Coronary artery (tissue), 2 donors: ENCODE results near the gene KIAA1586.
"Not testable (repeated sequence)": the region's sequence is repeated elsewhere in the genome, so short reads cannot be mapped to it uniquely, and the experiment has no call there.

Experiments used
- DNase-seq: peaks from one replicate; pipeline ENCODE4 v3.0.0-alpha.2; 2017; ENCODE audit warnings: low spot score
- H3K27ac ChIP-seq, 2 donors: fragments of 200-600 bp; sonication (generic); one replicate each; pipeline ENCODE4 v1.5.1; 2016 to 2019
- H3K4me3 ChIP-seq: fragments of 200-600 bp; sonication (generic); 2 replicates; pipeline ENCODE4 v1.5.1; 2016; ENCODE audit warnings: mild to moderate bottlenecking, moderate library complexity
- TF ChIP-seq, protein P1 (sequence below): fragments of 200-600 bp; sonication (generic); IDR thresholded peaks from one replicate; pipeline ENCODE4 v1.5.1; 2019; ENCODE audit warnings: antibody characterized with exemption

Gene KIAA1586

DNA sequence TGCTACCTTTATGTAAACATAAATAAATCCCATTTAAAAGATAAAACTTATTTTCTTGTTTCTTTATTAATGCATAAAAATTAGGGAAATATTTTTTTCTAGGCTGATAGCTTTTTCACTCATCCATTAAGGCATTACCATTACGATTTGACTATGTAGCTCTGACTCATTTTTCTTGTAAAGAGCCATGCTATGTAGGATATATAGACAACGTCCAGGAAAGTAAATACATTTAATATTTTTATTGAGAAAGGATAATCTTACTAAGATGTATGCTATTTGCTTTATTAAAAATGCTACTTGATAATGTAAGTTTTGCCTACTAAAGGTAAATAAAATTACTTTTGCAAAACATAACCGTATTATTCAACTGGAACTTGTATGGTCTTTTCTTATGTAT lies 19.2 kb upstream of the KIAA1586 start:
- DNase-seq: no peak
- Histone ChIP-seq H3K4me3 (no peak overlapping the region), H3K27ac (no peak overlapping the region)
- TF ChIP-seq, protein P1, sequence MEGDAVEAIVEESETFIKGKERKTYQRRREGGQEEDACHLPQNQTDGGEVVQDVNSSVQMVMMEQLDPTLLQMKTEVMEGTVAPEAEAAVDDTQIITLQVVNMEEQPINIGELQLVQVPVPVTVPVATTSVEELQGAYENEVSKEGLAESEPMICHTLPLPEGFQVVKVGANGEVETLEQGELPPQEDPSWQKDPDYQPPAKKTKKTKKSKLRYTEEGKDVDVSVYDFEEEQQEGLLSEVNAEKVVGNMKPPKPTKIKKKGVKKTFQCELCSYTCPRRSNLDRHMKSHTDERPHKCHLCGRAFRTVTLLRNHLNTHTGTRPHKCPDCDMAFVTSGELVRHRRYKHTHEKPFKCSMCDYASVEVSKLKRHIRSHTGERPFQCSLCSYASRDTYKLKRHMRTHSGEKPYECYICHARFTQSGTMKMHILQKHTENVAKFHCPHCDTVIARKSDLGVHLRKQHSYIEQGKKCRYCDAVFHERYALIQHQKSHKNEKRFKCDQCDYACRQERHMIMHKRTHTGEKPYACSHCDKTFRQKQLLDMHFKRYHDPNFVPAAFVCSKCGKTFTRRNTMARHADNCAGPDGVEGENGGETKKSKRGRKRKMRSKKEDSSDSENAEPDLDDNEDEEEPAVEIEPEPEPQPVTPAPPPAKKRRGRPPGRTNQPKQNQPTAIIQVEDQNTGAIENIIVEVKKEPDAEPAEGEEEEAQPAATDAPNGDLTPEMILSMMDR: no peak

DNA sequence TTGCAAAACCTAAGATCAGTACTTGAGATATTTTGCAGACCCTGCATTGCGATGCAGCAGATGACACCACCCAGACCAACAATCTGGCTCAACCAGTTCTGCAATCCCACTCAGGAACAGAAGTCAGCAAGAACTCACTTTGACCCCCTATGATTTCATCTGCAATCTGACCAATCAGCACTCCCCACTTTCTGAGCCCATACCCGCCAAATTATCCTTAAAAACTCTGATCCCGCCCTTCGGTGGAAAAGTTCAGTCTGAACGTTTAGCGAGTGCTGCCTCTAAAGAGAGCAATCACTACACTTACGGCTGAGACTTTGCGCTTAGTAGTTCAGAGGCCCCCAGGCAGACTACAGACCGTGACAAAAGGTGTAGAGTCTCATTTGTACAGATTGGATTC lies 17.3 kb upstream of the KIAA1586 start:
- TF ChIP-seq, protein P1: no peak
- DNase-seq: no peak

DNA sequence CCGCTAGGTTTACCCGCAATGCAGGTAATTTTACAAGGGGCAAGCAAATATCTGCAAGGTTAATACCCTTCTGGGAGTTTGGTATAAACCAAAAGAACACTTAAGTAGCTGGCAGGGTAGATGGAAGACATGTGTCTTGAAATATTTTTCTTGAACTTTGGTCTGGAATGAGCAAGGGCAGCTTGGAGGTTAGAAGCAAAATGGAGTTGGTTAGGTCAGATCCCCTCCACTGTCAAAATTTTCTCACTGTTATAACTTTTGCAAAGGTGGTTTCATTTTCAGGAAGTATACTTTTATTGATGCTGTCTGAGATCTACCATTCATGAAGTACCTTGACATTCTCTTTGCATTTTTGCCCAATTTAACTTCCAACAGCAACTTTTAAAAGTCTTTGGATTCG lies 13.3 kb upstream of the KIAA1586 start:
- no peak overlapping the region for H3K4me3 ChIP-seq
- no peak overlapping the region for H3K27ac ChIP-seq
- no peak for DNase-seq
- TF ChIP-seq, protein P1: no peak

More for the DNA sequence above, 17.3 kb upstream of the KIAA1586 start:
- H3K4me3 ChIP-seq: no peak overlapping the region
- no peak overlapping the region for H3K27ac ChIP-seq

DNA sequence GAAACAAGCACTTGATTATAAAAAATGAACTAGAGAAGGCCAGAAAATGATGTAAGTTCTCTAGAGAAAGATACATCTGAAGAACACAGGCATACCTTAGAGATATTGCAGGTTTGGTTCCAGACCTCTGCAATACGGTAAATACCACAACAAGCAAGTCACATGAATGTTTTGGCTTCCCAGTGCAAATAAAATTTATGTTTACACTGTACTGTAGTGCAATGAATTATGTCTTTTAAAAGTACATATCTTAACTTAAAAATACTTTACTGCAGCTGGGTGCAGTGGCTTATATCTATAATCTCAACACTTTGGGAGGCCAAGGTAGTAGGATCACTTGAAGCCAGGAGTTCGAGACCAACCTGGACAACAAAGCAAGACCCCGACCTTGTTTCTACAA lies 10.9 kb upstream of the KIAA1586 start:
- H3K4me3 ChIP-seq: no peak overlapping the region
- H3K27ac ChIP-seq: no peak overlapping the region
- TF ChIP-seq, protein P1: no peak
- no peak for DNase-seq

DNA sequence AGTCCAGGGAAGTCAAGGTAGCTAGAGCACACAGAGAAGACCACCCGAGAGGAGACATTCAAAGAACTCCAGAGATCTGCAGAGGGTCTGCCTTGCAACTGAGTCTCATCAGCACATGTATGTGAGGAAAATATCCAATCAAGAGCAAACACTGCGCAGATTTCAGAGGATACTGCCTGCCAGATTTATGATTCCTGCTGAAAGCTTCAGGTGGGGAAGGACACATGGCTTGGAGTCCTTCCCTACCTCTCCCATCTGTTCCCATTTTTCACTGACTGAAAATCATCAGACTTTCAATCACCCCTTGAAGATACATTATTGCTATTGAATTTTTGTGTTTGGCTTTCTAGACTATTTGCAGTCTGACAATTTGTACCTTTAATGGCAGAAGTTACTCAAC lies 7.6 kb upstream of the KIAA1586 start:
- Histone ChIP-seq H3K4me3 (no peak overlapping the region), H3K27ac (no peak overlapping the region)
- no peak for DNase-seq
- TF ChIP-seq, protein P1: no peak

DNA sequence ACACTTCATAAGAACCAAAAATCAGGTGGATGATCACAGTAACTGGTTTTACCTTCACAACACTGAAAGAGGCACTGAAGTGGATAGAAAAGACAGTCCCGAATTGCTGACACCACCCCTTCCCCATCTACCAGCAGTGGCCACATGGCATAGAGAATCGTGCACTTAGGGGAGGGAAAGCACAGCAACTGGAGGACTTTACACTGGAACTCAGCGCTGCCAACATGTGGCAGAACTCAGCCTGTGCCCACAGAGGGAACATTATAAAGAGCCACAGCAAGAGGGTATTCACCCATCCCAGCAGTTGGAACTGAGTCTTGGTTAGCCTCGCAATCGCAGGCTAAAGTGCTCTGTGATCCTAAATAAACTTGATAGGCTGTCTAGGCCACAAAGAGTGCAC lies 6.5 kb upstream of the KIAA1586 start:
- DNase-seq: no peak
- no peak overlapping the region for H3K4me3 ChIP-seq
- TF ChIP-seq, protein P1: no peak
- H3K27ac ChIP-seq: no peak overlapping the region

DNA sequence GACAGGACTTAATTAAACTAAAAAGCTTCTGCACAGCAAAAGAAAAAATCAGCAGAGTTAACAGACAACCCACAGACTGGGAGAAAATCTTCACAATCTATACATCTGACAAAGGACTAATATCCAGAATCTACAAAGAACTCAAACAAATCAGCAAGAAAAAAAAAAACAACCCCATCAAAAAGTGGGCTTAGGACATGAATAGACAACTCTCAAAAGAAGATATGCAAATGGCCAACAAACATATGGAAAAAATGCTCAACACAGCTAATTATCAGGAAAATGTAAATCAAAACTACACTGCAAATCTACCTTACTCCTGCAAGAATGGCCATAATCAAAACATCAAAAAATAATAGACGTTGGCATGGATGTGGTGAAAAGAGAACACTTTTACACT lies 2.4 kb upstream of the KIAA1586 start:
- DNase-seq, H3K4me3 ChIP-seq, H3K27ac ChIP-seq: not testable (repeated sequence)

DNA sequence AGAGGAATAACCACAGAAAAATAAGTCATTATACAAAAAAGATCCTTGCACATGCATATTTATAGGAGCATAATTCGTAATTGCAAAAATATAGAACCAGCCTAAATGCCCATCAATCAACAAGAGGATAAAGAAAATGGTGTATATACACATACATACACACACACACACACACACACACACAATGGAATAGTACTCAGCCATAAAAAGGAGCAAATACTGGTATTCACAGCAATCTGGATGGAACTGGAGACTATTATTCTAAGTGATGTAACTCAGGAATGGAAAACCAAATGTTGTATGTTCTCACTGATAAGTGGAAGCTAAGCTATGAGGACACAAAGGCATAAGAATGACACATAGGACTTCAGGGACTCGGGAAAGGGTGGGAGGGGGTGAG lies 1.9 kb upstream of the KIAA1586 start:
- TF ChIP-seq, protein P1: no peak
- H3K4me3 ChIP-seq: no peak overlapping the region
- no peak overlapping the region for H3K27ac ChIP-seq
- no peak for DNase-seq

DNA sequence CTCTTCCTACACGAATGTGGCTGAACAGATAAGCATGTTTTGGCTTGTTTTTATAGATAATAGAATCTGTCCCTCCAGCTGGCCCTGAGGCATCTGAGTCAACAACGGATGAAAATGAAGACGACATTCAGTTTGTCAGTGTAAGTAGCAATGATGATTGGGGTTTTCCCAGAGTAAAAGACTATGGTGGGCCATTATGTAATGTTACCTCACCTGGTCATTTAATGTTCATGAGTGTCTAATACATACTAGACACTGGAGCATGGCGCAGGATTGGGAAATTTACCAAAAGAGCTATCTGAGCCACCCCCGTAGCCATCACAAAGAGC lies 728 bp downstream of the KIAA1586 start:
- not testable (repeated sequence) for H3K27ac ChIP-seq, H3K4me3 ChIP-seq, DNase-seq

DNA sequence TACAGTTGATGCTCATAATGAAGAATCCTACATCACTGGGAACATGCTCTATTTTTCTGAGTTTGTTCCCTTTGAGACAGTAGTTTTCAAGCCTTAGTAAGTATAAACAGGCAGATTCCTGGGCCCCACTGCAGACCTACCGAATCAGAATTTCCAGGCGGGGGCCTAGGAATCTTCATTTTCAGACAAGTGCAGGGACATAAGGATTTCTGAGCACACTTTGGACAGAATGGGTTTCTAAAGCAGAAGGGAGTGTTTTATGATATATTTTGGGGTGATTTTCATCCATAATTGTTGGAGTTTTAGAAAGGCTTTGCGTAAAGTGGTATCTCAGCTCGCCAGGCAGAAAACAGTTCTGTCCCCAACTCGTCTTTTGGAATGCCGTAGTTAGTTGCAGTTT lies 1.4 kb downstream of the KIAA1586 start:
- not testable (repeated sequence) for H3K4me3 ChIP-seq, DNase-seq, H3K27ac ChIP-seq
